Stomach (tissue), 9 donors: ENCODE data around the gene SLC7A9. TPM values are rescaled to one million over a fixed set of nuclear protein-coding genes. Genes with fewer than 3 reads are reported as not detected.
"Not testable (repeated sequence)": the region's sequence is repeated elsewhere in the genome, so short reads cannot be mapped to it uniquely, and the experiment has no call there.

Source experiments
- DNase-seq, 2 donors: peaks; one replicate each; pipeline versions ENCODE4 v3.0.0 to v3.0.0-alpha.2; 2013 to 2019
- H3K27ac ChIP-seq, 5 donors: fragments of 200-600 bp in 4 of 5; sonication (generic) in 4 of 5; one replicate each; pipeline ENCODE4 v1.5.1; 2013 to 2019; ENCODE audit warnings: mild to moderate bottlenecking in 1 of 5, moderate library complexity in 1 of 5
- H3K27me3 ChIP-seq, 3 donors: fragments of 200-600 bp; sonication (generic); one replicate each; pipeline ENCODE4 v1.5.1; 2017 to 2019; ENCODE audit warnings: mixed run types in 1 of 3
- H3K36me3 ChIP-seq, 4 donors: fragments of 200-600 bp; sonication (generic); 1 replicate in 3 of 4; 2 replicates in 1 of 4; pipeline ENCODE4 v1.5.1; 2016 to 2019
- H3K4me1 ChIP-seq, 4 donors: fragments of 200-600 bp; sonication (generic); one replicate each; pipeline ENCODE4 v1.5.1; 2016 to 2019
- H3K4me3 ChIP-seq, 4 donors: fragments of 200-600 bp; sonication (generic) in 3 of 4; one replicate each; pipeline ENCODE4 v1.5.1; 2016 to 2019; ENCODE audit warnings: mild to moderate bottlenecking in 1 of 4
- H3K9me3 ChIP-seq, 4 donors: fragments of 200-600 bp; sonication (generic); one replicate each; pipeline ENCODE4 v1.5.1; 2016 to 2019
- CTCF ChIP-seq, 7 experiments: fragments of 450-650 bp in 4 of 7; fragments of 200-600 bp in 3 of 7; sonication (generic) in 3 of 7; IDR thresholded peaks; one replicate each; pipeline ENCODE4 v1.5.1; 2016 to 2019; ENCODE audit warnings: antibody characterized with exemption in 7 of 7, control low read depth in 2 of 7, mild to moderate bottlenecking in 1 of 7
- EP300 ChIP-seq: sonication (generic); formaldehyde crosslinking; IDR thresholded peaks from one replicate; pipeline ENCODE4 v1.6.1; 2017; ENCODE audit warnings: antibody characterized with exemption
- POLR2A ChIP-seq, 4 donors: fragments of 450-650 bp; IDR thresholded peaks; one replicate each; pipeline ENCODE4 v1.6.1; 2016; ENCODE audit warnings: antibody characterized with exemption in 4 of 4, control low read depth in 2 of 4, mild to moderate bottlenecking in 1 of 4, moderate library complexity in 1 of 4
- POLR2AphosphoS5 ChIP-seq, 3 donors: sonication (generic); formaldehyde crosslinking; IDR thresholded peaks; one replicate each; pipeline ENCODE4 v1.6.1; 2016; ENCODE audit warnings: antibody characterized with exemption in 3 of 3
- WGBS, 5 donors: extraction: QIAGEN DNeasy Blood & Tissue Kit in 3 of 5; methylation state at CpG; one replicate each; pipeline versions ENCODE4 v1.1.5 to v1.1.7; 2013 to 2018; 5-methylcytosine and 5-hydroxymethylcytosine counted together
- intact Hi-C: fragments of 100-400 bp; cut with DNase I; formaldehyde crosslinking; loops from one replicate; pipeline ENCODE4 v1.15.1; 2023; ENCODE audit warnings: low total_unique reads
- polyA plus RNA-seq, 3 donors: library from polyadenylated mRNA; stranded (reverse); fragments of 200-250 nt; gene quantifications; one replicate each; pipeline ENCODE4 v1.2.3, GENCODE V29; 2013
- total RNA-seq, 5 donors: library from RNA; depleted of rRNA; stranded (reverse); fragments of >200 nt; gene quantifications; one replicate each; pipeline versions ENCODE4 v1.1.0 to v1.2.3, GENCODE V29; 2014 to 2016
- donor health status: healthy with polysubstance abuse.
- donor health status: Bipolar disorder and iron deficiency.
- donor health status: healthy.

SLC7A9 gene
- total and polyA plus RNA-seq, 8 donors: 0.58 to 2.4 TPM; not detected in 6

GRCh38 chr19:32842061-32842460 lies 27.5 kb downstream of the SLC7A9 start:
- Histone ChIP-seq H3K9me3 (peaks cover 0 to 19% (median 16%) of the 10 kb centered on the region in 4 donors), H3K27me3 (no peaks in the 10 kb centered on the region), H3K4me1 (no peaks in the 10 kb centered on the region), H3K36me3 (peaks cover 0 to 19% (median 3%) of the 10 kb centered on the region in 4 donors), H3K4me3 (no peak overlapping the region), H3K27ac (no peak overlapping the region)
- WGBS, 5 donors: 71 to 91% (median 87%) methylated on average over 8 of the region's 8 CpGs
- intact Hi-C loops: no loop called here
- TF ChIP-seq POLR2AphosphoS5 (IDR thresholded peaks at IDR 0.05): no peak
- no peak for TF ChIP-seq POLR2A (IDR thresholded peaks at IDR 0.05)
- TF ChIP-seq EP300: no peak
- TF ChIP-seq CTCF (IDR thresholded peaks at IDR 0.05): no peak
- DNase-seq: no peak

GRCh38 chr19:32837531-32837930 lies 32.0 kb downstream of the SLC7A9 start:
- Histone ChIP-seq H3K27me3 (no peaks in the 10 kb centered on the region), H3K36me3 (peaks cover 0 to 19% (median 3%) of the 10 kb centered on the region in 4 donors), H3K9me3 (peaks cover 0 to 19% (median 16%) of the 10 kb centered on the region in 4 donors), H3K4me3 (no peak overlapping the region), H3K4me1 (no peaks in the 10 kb centered on the region), H3K27ac (no peak overlapping the region)
- TF ChIP-seq POLR2AphosphoS5 (IDR thresholded peaks at IDR 0.05) (no peak), EP300 (no peak), POLR2A (IDR thresholded peaks at IDR 0.05) (no peak), CTCF (IDR thresholded peaks at IDR 0.05) (no peak)
- intact Hi-C loops: no loop called here
- WGBS, 5 donors: 69 to 83% (median 76%) methylated on average over 7 of the region's 7 CpGs
- no peak for DNase-seq

- 85 to 89% (median 89%) methylated on average over 7 of the region's 7 CpGs for WGBS, 5 donors
- H3K27ac ChIP-seq, H3K9me3 ChIP-seq, intact Hi-C loops, H3K27me3 ChIP-seq, H3K36me3 ChIP-seq, H3K4me1 ChIP-seq, H3K4me3 ChIP-seq, DNase-seq: not testable (repeated sequence)
Measured at GRCh38 chr19:32833388-32833787, 36.2 kb downstream of the SLC7A9 start.

GRCh38 chr19:32832825-32833224 lies 36.7 kb downstream of the SLC7A9 start:
- H3K27me3 ChIP-seq, H3K4me3 ChIP-seq, H3K9me3 ChIP-seq, H3K4me1 ChIP-seq, intact Hi-C loops, H3K36me3 ChIP-seq, H3K27ac ChIP-seq, DNase-seq: not testable (repeated sequence)
- WGBS, 5 donors: 78 to 87% (median 80%) methylated on average over 7 of the region's 7 CpGs

GRCh38 chr19:32832094-32832493 lies 37.5 kb downstream of the SLC7A9 start:
- H3K9me3 ChIP-seq, H3K27me3 ChIP-seq, DNase-seq, H3K4me1 ChIP-seq, intact Hi-C loops, H3K27ac ChIP-seq, H3K36me3 ChIP-seq, H3K4me3 ChIP-seq: not testable (repeated sequence)
- WGBS, 5 donors: 92 to 97% (median 94%) methylated on average over 12 of the region's 12 CpGs

- no peaks in the 10 kb centered on the region for H3K9me3 ChIP-seq
- no peak for DNase-seq
- intact Hi-C loops: no loop called here
- no peaks in the 10 kb centered on the region for H3K36me3 ChIP-seq
- TF ChIP-seq POLR2A (IDR thresholded peaks at IDR 0.05): no peak
- no peak for TF ChIP-seq EP300
- TF ChIP-seq CTCF (IDR thresholded peaks at IDR 0.05): no peak
- TF ChIP-seq POLR2AphosphoS5 (IDR thresholded peaks at IDR 0.05): no peak
- no peaks in the 10 kb centered on the region for H3K4me1 ChIP-seq
- no peaks in the 10 kb centered on the region for H3K27me3 ChIP-seq
- no peak overlapping the region for H3K4me3 ChIP-seq
- H3K27ac ChIP-seq: no peak overlapping the region
- 88 to 91% (median 91%) methylated on average over 5 of the region's 5 CpGs for WGBS, 5 donors
Measured at GRCh38 chr19:32831611-32832010, 38.0 kb downstream of the SLC7A9 start.
